ENCODE measurements around the gene DUOX1.

DUOX1 gene

DNA sequence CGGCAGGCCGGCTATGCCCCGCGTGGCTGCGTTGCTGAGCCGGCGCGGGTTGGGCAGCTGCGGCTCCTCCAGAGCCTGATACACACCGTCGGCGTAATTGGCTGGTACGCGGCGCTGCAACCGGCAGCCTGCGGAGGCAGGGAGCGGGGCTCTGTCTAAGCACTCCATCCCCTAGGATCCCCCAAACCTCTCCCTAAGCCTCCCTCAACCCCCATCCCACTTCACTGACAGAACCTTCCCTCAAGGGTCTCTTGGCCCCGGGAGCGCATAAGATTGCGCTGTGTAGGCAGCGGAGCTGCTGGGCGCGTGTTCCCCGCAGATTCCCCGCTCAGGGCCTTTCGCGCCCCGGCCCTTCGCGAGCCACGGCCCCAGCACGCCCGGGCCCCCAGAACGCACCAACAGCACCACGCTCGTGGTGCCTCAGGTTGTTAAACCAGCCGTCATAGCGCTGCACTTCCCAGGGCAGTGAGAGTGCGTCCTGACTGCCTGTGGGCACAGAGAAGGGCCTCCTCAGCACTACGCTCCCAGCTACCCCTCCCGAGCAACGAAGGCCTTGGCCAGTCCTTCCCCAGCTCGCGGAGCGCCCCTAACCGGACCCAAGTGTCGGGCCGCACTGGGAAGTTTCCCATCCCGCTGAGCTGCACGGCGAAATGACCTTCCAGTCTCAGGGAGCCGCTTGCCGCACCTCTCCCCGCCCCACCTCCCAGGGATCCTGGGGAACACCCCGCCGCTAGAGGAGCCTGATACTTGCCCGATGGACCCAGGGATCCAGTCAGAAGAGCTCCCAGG lies 17.0 kb upstream of the DUOX1 start:
- no peak overlapping the region for H3K4me3 ChIP-seq (ENCODE audit: low read length, poor library complexity, severe bottlenecking)
- no peaks in the 10 kb centered on the region for H3K4me1 ChIP-seq (ENCODE audit: insufficient read depth, low read length, poor library complexity, severe bottlenecking)
- H3K9ac ChIP-seq (ENCODE audit: low read depth, low read length, poor library complexity, severe bottlenecking), result no peak overlapping the region
- no peaks in the 10 kb centered on the region for H3K27me3 ChIP-seq (ENCODE audit: insufficient read depth, low read length, poor library complexity, severe bottlenecking)
- H3K9me3 ChIP-seq (ENCODE audit: insufficient read depth, low read depth, low read length), result no peaks in the 10 kb centered on the region
- no peak for TF ChIP-seq EZH2phosphoT487 (IDR thresholded peaks at IDR 0.05; ENCODE audit: borderline replicate concordance)
- TF ChIP-seq, protein P1, sequence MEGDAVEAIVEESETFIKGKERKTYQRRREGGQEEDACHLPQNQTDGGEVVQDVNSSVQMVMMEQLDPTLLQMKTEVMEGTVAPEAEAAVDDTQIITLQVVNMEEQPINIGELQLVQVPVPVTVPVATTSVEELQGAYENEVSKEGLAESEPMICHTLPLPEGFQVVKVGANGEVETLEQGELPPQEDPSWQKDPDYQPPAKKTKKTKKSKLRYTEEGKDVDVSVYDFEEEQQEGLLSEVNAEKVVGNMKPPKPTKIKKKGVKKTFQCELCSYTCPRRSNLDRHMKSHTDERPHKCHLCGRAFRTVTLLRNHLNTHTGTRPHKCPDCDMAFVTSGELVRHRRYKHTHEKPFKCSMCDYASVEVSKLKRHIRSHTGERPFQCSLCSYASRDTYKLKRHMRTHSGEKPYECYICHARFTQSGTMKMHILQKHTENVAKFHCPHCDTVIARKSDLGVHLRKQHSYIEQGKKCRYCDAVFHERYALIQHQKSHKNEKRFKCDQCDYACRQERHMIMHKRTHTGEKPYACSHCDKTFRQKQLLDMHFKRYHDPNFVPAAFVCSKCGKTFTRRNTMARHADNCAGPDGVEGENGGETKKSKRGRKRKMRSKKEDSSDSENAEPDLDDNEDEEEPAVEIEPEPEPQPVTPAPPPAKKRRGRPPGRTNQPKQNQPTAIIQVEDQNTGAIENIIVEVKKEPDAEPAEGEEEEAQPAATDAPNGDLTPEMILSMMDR (conservative IDR thresholded peaks at IDR 0.05; ENCODE audit: low read length), result no peak
- H3K36me3 ChIP-seq (ENCODE audit: insufficient read depth, low read length), result no peaks in the 10 kb centered on the region
- H3K4me2 ChIP-seq (ENCODE audit: low read depth, low read length, poor library complexity, severe bottlenecking), result no peak overlapping the region
- H3F3A ChIP-seq (ENCODE audit: low read depth), result no peaks in the 10 kb centered on the region
- no peak overlapping the region for H2AFZ ChIP-seq (ENCODE audit: low read length)
- H3K79me2 ChIP-seq (ENCODE audit: insufficient read depth, low read length), result no peaks in the 10 kb centered on the region
- H4K20me1 ChIP-seq (ENCODE audit: insufficient read depth, low read length, poor library complexity, severe bottlenecking), result no peaks in the 10 kb centered on the region
- H3K9me2 ChIP-seq (replicated peaks; ENCODE audit: low read depth, low read length), result no peaks in the 10 kb centered on the region

DNA sequence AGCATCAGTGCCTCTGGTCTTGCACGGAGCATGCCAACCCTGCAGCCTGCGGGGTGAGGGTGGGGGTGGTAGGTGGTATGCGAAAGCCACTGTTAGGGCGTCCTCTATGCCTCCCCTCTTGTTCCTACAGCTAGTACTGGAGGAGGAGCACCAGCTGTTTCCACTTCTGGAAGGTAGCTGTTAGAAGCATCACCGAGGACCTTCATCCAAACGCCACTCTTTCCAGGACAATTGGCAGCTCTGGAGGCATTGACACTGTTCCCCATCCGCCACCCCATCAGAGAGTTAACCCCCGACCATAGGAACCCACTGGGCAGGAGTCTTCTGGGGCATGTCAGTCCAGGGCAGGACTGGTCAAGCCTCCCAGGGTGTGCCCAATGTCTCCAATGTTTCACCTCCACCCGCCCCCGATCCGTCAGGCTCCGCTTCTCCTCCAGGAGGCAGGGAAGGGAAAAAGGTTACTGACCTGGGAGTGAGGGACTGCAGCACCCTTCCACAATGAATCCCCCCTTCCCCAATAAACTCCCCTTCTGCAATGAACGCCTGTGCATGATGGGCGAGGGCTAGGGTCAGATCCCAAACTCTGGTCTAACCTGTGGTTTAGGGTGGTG lies 16.3 kb upstream of the DUOX1 start:
- H3K27me3 ChIP-seq (ENCODE audit: insufficient read depth, low read length, poor library complexity, severe bottlenecking), result no peaks in the 10 kb centered on the region
- no peaks in the 10 kb centered on the region for H3K9me2 ChIP-seq (replicated peaks; ENCODE audit: low read depth, low read length)
- no peaks in the 10 kb centered on the region for H4K20me1 ChIP-seq (ENCODE audit: insufficient read depth, low read length, poor library complexity, severe bottlenecking)
- no peaks in the 10 kb centered on the region for H3K36me3 ChIP-seq (ENCODE audit: insufficient read depth, low read length)
- H3K4me2 ChIP-seq (ENCODE audit: low read depth, low read length, poor library complexity, severe bottlenecking), result no peak overlapping the region
- no peak overlapping the region for H2AFZ ChIP-seq (ENCODE audit: low read length)
- H3F3A ChIP-seq (ENCODE audit: low read depth), result no peaks in the 10 kb centered on the region
- TF ChIP-seq, protein P1 (conservative IDR thresholded peaks at IDR 0.05; ENCODE audit: low read length), result no peak
- no peak for TF ChIP-seq EZH2phosphoT487 (IDR thresholded peaks at IDR 0.05; ENCODE audit: borderline replicate concordance)
- no peaks in the 10 kb centered on the region for H3K9me3 ChIP-seq (ENCODE audit: insufficient read depth, low read depth, low read length)
- H3K4me1 ChIP-seq (ENCODE audit: insufficient read depth, low read length, poor library complexity, severe bottlenecking), result no peaks in the 10 kb centered on the region
- H3K9ac ChIP-seq (ENCODE audit: low read depth, low read length, poor library complexity, severe bottlenecking), result no peak overlapping the region
- no peaks in the 10 kb centered on the region for H3K79me2 ChIP-seq (ENCODE audit: insufficient read depth, low read length)
- H3K4me3 ChIP-seq (ENCODE audit: low read length, poor library complexity, severe bottlenecking), result no peak overlapping the region

DNA sequence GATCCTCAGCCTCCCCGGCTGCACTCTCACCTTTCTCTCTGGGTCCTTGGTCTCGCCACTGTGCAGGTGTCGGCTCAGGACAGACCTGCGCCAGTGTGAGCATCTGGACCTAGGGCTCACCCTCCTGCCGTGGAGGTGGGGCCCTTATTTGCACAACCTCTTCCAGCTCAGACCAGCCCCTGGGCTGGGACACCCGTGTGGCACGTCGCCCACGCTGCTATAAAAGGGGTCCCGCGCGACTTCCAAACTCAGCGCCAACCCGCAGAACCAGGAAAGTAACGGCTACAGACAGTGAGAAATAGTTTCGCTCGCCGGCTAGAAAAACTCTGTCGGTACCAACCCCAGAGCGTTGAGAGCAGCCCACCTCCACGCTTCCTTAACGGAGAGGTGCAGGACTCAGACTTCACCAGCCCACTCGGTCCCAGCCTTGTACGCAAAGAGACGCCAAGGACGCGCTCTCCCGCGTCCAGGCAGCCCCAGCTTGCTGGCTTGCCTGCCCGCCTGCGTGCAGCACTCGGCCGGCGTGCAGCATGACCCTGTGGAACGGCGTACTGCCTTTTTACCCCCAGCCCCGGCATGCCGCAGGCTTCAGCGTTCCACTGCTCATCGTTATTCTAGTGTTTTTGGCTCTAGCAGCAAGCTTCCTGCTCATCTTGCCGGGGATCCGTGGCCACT lies 15.6 kb upstream of the DUOX1 start, which contains the start of the genes DUOX2 and DUOXA2:
TSS of gene DUOX2 (minus strand) at position 97 of the 675 bp plus-strand sequence. CDS start 761 bp downstream, outside the sequence.
TSS of gene DUOXA2 (plus strand) at position 251 of the 675 bp plus-strand sequence. CDS start at position 531, 280 bp downstream.
- TF ChIP-seq, protein P1 (conservative IDR thresholded peaks at IDR 0.05; ENCODE audit: low read length), result no peak
- no peak for TF ChIP-seq EZH2phosphoT487 (IDR thresholded peaks at IDR 0.05; ENCODE audit: borderline replicate concordance)
- Histone ChIP-seq H3F3A (ENCODE audit: low read depth) (no peaks in the 10 kb centered on the region), H3K4me3 (ENCODE audit: low read length, poor library complexity, severe bottlenecking) (no peak within 1 kb of the TSS), H3K4me1 (ENCODE audit: insufficient read depth, low read length, poor library complexity, severe bottlenecking) (no peaks in the 10 kb centered on the region), H3K9ac (ENCODE audit: low read depth, low read length, poor library complexity, severe bottlenecking) (no peak within 1 kb of the TSS), H3K27me3 (ENCODE audit: insufficient read depth, low read length, poor library complexity, severe bottlenecking) (no peaks in the 10 kb centered on the region), H3K79me2 (ENCODE audit: insufficient read depth, low read length) (no peaks in the 10 kb centered on the region), H2AFZ (ENCODE audit: low read length) (no peak within 1 kb of the TSS), H3K36me3 (ENCODE audit: insufficient read depth, low read length) (no peaks in the 10 kb centered on the region), H4K20me1 (ENCODE audit: insufficient read depth, low read length, poor library complexity, severe bottlenecking) (no peaks in the 10 kb centered on the region), H3K9me3 (ENCODE audit: insufficient read depth, low read depth, low read length) (no peaks in the 10 kb centered on the region), H3K9me2 (replicated peaks; ENCODE audit: low read depth, low read length) (no peaks in the 10 kb centered on the region), H3K4me2 (ENCODE audit: low read depth, low read length, poor library complexity, severe bottlenecking) (no peak within 1 kb of the TSS)
